SK-N-SH (cell line): ENCODE data around the gene SSRP1. TPM values are rescaled to one million over a fixed set of nuclear protein-coding genes. Genes with fewer than 3 reads are reported as not detected.
A peak's percentile ranks its signal among the peaks of the same experiment; 100 is the strongest.

Source experiments
- CTCF ChIA-PET: fragments of 300-600, 350-600 bp; formaldehyde crosslinking; extraction: SDS; loops from one replicate; lab custom pipeline; 2021; lab: Yijun Ruan, JAX
- POLR2A ChIA-PET: fragments of 350-600 bp; sonication (Branson Sonifier 250); formaldehyde crosslinking; extraction: SDS; loops from one replicate; lab custom pipeline; 2020; ENCODE audit warnings: antibody characterized with exemption, inconsistent platforms; lab: Yijun Ruan, JAX
- DNase-seq: peaks from one replicate; pipeline ENCODE4 v3.0.0; 2012
- H2AFZ ChIP-seq: fragments of 200-600 bp; sonication (generic); 2 replicates; pipeline ENCODE4 v1.8.1; 2016; ENCODE audit warnings: antibody characterized with exemption, mild to moderate bottlenecking, low read depth
- H3F3A ChIP-seq: fragments of 200-600 bp; sonication (generic); replicated peaks from 2 replicates; pipeline ENCODE3; 2016; ENCODE audit warnings: antibody characterized with exemption, mild to moderate bottlenecking; ENCODE audit not compliant: insufficient read depth
- H3K27ac ChIP-seq, 2 experiments: fragments of 200-500 bp in 1 of 2; fragments of 200-600 bp in 1 of 2; sonication (Bioruptor generic) in 1 of 2; sonication (generic), shearing (Covaris generic) in 1 of 2; 2 replicates each; pipeline versions ENCODE4 v1.5.1 to v1.6.1; 2014 to 2016; ENCODE audit warnings: low read depth in 2 of 2, inconsistent platforms in 1 of 2, low read length in 1 of 2, mild to moderate bottlenecking in 1 of 2, mixed read lengths in 1 of 2
- H3K27me3 ChIP-seq: fragments of 200-600 bp; sonication (generic), shearing (Covaris generic); 2 replicates; pipeline ENCODE4 v1.6.1; 2016; ENCODE audit warnings: mixed run types; ENCODE audit not compliant: insufficient read depth
- H3K36me3 ChIP-seq, 2 experiments: fragments of 200-500 bp in 1 of 2; fragments of 200-600 bp in 1 of 2; sonication (Bioruptor generic) in 1 of 2; sonication (generic) in 1 of 2; replicated peaks in 1 of 2; 2 replicates each; pipeline versions ENCODE3 to v1.5.1; 2014 to 2016; ENCODE audit warnings: low read length in 1 of 2, mild to moderate bottlenecking in 1 of 2; ENCODE audit not compliant: insufficient read depth in 2 of 2, control insufficient read depth in 1 of 2
- H3K4me1 ChIP-seq, 2 experiments: fragments of 200-500 bp in 1 of 2; fragments of 200-600 bp in 1 of 2; sonication (Bioruptor generic) in 1 of 2; sonication (generic), shearing (Covaris generic) in 1 of 2; 2 replicates each; pipeline versions ENCODE4 v1.5.1 to v1.6.1; 2014 to 2016; ENCODE audit warnings: low read depth in 1 of 2, low read length in 1 of 2, mixed run types in 1 of 2; ENCODE audit not compliant: insufficient read depth in 2 of 2, control insufficient read depth in 1 of 2
- H3K4me2 ChIP-seq: fragments of 200-600 bp; sonication (generic), shearing (Covaris generic); 2 replicates; pipeline ENCODE4 v1.6.1; 2017; ENCODE audit warnings: mixed run types
- H3K4me3 ChIP-seq, 2 experiments: fragments of 200-500 bp in 1 of 2; fragments of 200-600 bp in 1 of 2; sonication (Bioruptor generic) in 1 of 2; sonication (generic), shearing (Covaris generic) in 1 of 2; 2 replicates each; pipeline versions ENCODE4 v1.5.1 to v1.8.1; 2014 to 2016; ENCODE audit warnings: low read depth in 2 of 2, inconsistent platforms in 1 of 2, low read length in 1 of 2, mild to moderate bottlenecking in 1 of 2, mixed read lengths in 1 of 2, moderate library complexity in 1 of 2
- H3K79me2 ChIP-seq: fragments of 200-600 bp; sonication (generic); 2 replicates; pipeline ENCODE4 v1.8.1; 2017; ENCODE audit warnings: mild to moderate bottlenecking; ENCODE audit not compliant: insufficient read depth
- H3K9ac ChIP-seq: fragments of 200-600 bp; sonication (generic); 2 replicates; pipeline ENCODE4 v1.6.1; 2017; ENCODE audit warnings: mixed run types
- H3K9me2 ChIP-seq: fragments of 200-600 bp; sonication (generic); 2 replicates; pipeline ENCODE4 v1.6.1; 2017; ENCODE audit warnings: mixed run types
- H3K9me3 ChIP-seq: fragments of 200-600 bp; sonication (generic); 2 replicates; pipeline ENCODE4 v1.6.1; 2017; ENCODE audit warnings: mixed run types, mild to moderate bottlenecking, moderate library complexity
- H4K20me1 ChIP-seq: fragments of 200-600 bp; sonication (generic); 2 replicates; pipeline ENCODE4 v1.6.1; 2017; ENCODE audit warnings: mild to moderate bottlenecking, mixed run types; ENCODE audit not compliant: insufficient read depth
- CHD2 ChIP-seq: fragments of 150-350 bp; IDR thresholded peaks from 2 replicates; pipeline ENCODE4 v1.6.1; 2018; ENCODE audit warnings: low read length; ENCODE audit not compliant: partially characterized antibody
- FOXJ3 ChIP-seq: sonication (generic); formaldehyde crosslinking; IDR thresholded peaks from 2 replicates; pipeline ENCODE4 v1.5.1; 2020; ENCODE audit warnings: mild to moderate bottlenecking, missing genetic modification reagents
- MAX ChIP-seq: IDR thresholded peaks from 2 replicates; pipeline ENCODE4 v1.4.0; 2012; ENCODE audit warnings: low read depth
- NFIC ChIP-seq: IDR thresholded peaks from 2 replicates; pipeline ENCODE4 v1.4.0; 2012; ENCODE audit warnings: borderline replicate concordance
- REST ChIP-seq: IDR thresholded peaks from 2 replicates; pipeline ENCODE4 v1.6.1; 2012; ENCODE audit warnings: mild to moderate bottlenecking, low read depth, low read length, moderate library complexity
- RFX5 ChIP-seq: IDR thresholded peaks from 2 replicates; pipeline ENCODE4 v1.6.1; 2012; ENCODE audit warnings: mild to moderate bottlenecking, improper control_type of control experiment, low read length
- SIN3A ChIP-seq: IDR thresholded peaks from 2 replicates; pipeline ENCODE4 v1.6.1; 2012; ENCODE audit warnings: low read depth, mild to moderate bottlenecking, low read length, moderate library complexity, borderline replicate concordance
- SMC3 ChIP-seq: IDR thresholded peaks from 2 replicates; pipeline ENCODE4 v1.6.1; 2012; ENCODE audit warnings: low read depth, low read length, improper control_type of control experiment
- TEAD4 ChIP-seq: IDR thresholded peaks from 2 replicates; pipeline ENCODE4 v1.4.0; 2012; ENCODE audit warnings: mild to moderate bottlenecking, borderline replicate concordance; ENCODE audit not compliant: insufficient read depth
- WGBS: methylation state at CpG from one replicate; pipeline ENCODE4 v1.1.6; 2017; ENCODE audit warnings: low lambda C conversion rate; 5-methylcytosine and 5-hydroxymethylcytosine counted together
- polyA plus RNA-seq, 3 experiments: library from polyadenylated mRNA; depleted of rRNA; stranded (reverse); fragments of >200 nt; gene quantifications; 2 replicates each; pipeline ENCODE4 v1.2.3, GENCODE V29; 2012
- TF ChIP-seq, protein P1 (sequence below): fragments of 200-600 bp; sonication (generic); IDR thresholded peaks from 2 replicates; pipeline ENCODE4 v1.6.1; 2017; ENCODE audit warnings: antibody characterized with exemption, mild to moderate bottlenecking, moderate library complexity
- TF ChIP-seq, protein P2 (sequence below): IDR thresholded peaks from 2 replicates; pipeline ENCODE4 v1.4.0; 2012; ENCODE audit warnings: low read depth, borderline replicate concordance

Gene SSRP1
- polyA plus RNA-seq, 1 of the 3 experiments (the other 2 are of a cell fraction): 137 TPM

DNA sequence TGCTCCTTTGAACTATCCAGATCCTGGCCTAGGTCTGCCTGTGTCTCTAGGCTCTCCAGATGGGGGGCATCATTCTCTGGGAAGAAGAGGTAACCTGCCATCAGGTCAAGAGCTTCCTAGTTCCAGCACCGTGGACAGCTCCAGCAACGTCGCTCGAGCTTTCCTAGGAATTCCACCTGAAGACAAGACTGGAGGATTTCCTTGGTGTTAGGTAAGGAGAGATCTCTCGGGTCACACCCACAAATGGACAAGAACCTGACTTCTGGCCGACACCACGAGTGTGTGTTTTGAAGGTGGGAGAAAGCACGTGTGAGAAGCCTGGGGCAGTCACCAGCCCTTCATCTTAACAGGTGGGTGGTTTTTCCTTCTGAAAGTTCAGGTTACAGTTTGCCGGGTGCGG is 44.0 kb upstream of the SSRP1 start:
- Histone ChIP-seq H3K4me1 (no peaks in the 10 kb centered on the region; a peak in 1 of 4 replicates), H3K36me3 (no peaks in the 10 kb centered on the region), H4K20me1 (no peaks in the 10 kb centered on the region), H3F3A (no peaks in the 10 kb centered on the region), H3K9me2 (no peaks in the 10 kb centered on the region), H2AFZ (no peak overlapping the region), H3K79me2 (no peaks in the 10 kb centered on the region), H3K4me3 (no peak overlapping the region), H3K9me3 (no peaks in the 10 kb centered on the region), H3K9ac (no peak overlapping the region), H3K27ac (no peak overlapping the region), H3K4me2 (no peak overlapping the region), H3K27me3 (no peaks in the 10 kb centered on the region; the same call in 1 of the 2 replicates)
- no peak for DNase-seq
- POLR2A ChIA-PET: no interaction called here
- CTCF ChIA-PET: interaction anchor here (1.6 kb wide), 1 partner anchor 78 kb away, joined by 8 read pairs; no protein-coding TSS in a partner anchor
- no peak for TF ChIP-seq SMC3
- no peak for TF ChIP-seq FOXJ3 (CRISPR knock-in tag)
- TF ChIP-seq, protein P1, sequence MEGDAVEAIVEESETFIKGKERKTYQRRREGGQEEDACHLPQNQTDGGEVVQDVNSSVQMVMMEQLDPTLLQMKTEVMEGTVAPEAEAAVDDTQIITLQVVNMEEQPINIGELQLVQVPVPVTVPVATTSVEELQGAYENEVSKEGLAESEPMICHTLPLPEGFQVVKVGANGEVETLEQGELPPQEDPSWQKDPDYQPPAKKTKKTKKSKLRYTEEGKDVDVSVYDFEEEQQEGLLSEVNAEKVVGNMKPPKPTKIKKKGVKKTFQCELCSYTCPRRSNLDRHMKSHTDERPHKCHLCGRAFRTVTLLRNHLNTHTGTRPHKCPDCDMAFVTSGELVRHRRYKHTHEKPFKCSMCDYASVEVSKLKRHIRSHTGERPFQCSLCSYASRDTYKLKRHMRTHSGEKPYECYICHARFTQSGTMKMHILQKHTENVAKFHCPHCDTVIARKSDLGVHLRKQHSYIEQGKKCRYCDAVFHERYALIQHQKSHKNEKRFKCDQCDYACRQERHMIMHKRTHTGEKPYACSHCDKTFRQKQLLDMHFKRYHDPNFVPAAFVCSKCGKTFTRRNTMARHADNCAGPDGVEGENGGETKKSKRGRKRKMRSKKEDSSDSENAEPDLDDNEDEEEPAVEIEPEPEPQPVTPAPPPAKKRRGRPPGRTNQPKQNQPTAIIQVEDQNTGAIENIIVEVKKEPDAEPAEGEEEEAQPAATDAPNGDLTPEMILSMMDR: no peak
- peak; percentile 95 for TF ChIP-seq REST
- WGBS: 54% methylated on average over 9 of the region's 10 CpGs

DNA sequence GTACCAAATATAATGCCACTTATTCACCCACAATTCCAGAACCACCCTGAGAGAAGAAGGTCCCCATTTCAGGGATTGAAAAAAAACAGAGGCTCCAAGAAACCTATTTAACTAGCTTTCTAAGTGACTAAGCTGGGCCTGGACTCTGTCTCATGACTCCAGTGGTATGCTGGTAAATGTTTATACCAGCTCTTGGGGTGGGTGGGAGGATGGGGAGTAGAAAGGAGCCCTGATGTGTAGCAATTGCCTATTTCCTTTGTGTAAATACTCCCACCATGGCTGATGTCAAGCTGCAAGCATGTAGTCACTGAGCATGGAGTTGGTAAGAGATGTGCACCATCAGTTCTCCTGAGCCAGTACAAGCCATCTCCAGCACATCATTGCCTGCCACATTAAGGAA is 42.5 kb upstream of the SSRP1 start:
- Histone ChIP-seq H4K20me1 (no peaks in the 10 kb centered on the region), H3K9me2 (no peaks in the 10 kb centered on the region), H3K9ac (no peak overlapping the region), H3K9me3 (no peaks in the 10 kb centered on the region), H3K79me2 (no peaks in the 10 kb centered on the region), H3K4me2 (no peak overlapping the region), H3K27ac (no peak overlapping the region), H3K4me3 (no peak overlapping the region), H3K4me1 (no peaks in the 10 kb centered on the region; a peak in 1 of 4 replicates), H3K36me3 (no peaks in the 10 kb centered on the region), H3K27me3 (no peaks in the 10 kb centered on the region), H3F3A (no peaks in the 10 kb centered on the region), H2AFZ (no peak overlapping the region)
- ChIA-PET POLR2A (no interaction called here), CTCF (interaction anchor here (1.6 kb wide), 1 partner anchor 80 kb away, joined by 8 read pairs; no protein-coding TSS in a partner anchor)
- TF ChIP-seq, protein P2, sequence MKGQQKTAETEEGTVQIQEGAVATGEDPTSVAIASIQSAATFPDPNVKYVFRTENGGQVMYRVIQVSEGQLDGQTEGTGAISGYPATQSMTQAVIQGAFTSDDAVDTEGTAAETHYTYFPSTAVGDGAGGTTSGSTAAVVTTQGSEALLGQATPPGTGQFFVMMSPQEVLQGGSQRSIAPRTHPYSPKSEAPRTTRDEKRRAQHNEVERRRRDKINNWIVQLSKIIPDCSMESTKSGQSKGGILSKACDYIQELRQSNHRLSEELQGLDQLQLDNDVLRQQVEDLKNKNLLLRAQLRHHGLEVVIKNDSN: no peak
- TF ChIP-seq MAX (no peak), RFX5 (no peak), CHD2 (no peak), TEAD4 (no peak), FOXJ3 (CRISPR knock-in tag) (no peak), SIN3A (no peak), NFIC (no peak)
- TF ChIP-seq, protein P1: no peak
- no peak for DNase-seq
